IMR-90 (cell line): Measurements from ENCODE around the gene TANGO2. TPM values are rescaled to one million over a fixed set of nuclear protein-coding genes. Genes with fewer than 3 reads are reported as not detected.

Experiments used
- ATAC-seq: fragments of 200-7000 bp; cut with Tn5 transposase; 2 replicates; pipeline ENCODE4 v1.9.1; 2020; ENCODE audit warnings: low read depth, mild to moderate bottlenecking, moderate library complexity
- BruUV-seq: library from RNA; stranded (reverse); fragments of 400-500 nt; replicated peaks from 2 replicates; lab custom pipeline; 2021; lab: Mats Ljungman, UMichigan
- CTCF ChIA-PET: fragments of 300-600 bp; formaldehyde crosslinking; extraction: SDS; loops from one replicate; lab custom pipeline; 2021; ENCODE audit warnings: antibody characterized with exemption; lab: Yijun Ruan, JAX
- POLR2A ChIA-PET: fragments of 300-600 bp; sonication (Branson Sonifier 250); formaldehyde crosslinking; loops from one replicate; lab custom pipeline; 2022; ENCODE audit warnings: antibody characterized with exemption; ENCODE audit not compliant: unreplicated experiment; lab: Charles Lee
- DNase-seq: peaks from one replicate; pipeline ENCODE4 v3.0.0; 2013
- H2AFZ ChIP-seq: replicated peaks from 2 replicates; pipeline ENCODE3; 2013; ENCODE audit warnings: low read length, mild to moderate bottlenecking; ENCODE audit not compliant: poor library complexity
- H2AK5ac ChIP-seq: 2 replicates; pipeline ENCODE4 v1.6.1; 2013; ENCODE audit warnings: low read depth, low read length, inconsistent platforms
- H2AK9ac ChIP-seq: replicated peaks from 2 replicates; pipeline ENCODE3; 2013; ENCODE audit warnings: mild to moderate bottlenecking, low read depth, low read length, moderate library complexity; ENCODE audit not compliant: poor library complexity
- H2BK120ac ChIP-seq: 2 replicates; pipeline ENCODE4 v1.6.1; 2013; ENCODE audit warnings: low read depth, low read length, inconsistent platforms
- H2BK15ac ChIP-seq: 3 replicates; pipeline ENCODE4 v1.6.1; 2013; ENCODE audit warnings: low read depth, low read length, inconsistent platforms
- H2BK20ac ChIP-seq: 2 replicates; pipeline ENCODE4 v1.6.1; 2013; ENCODE audit warnings: low read depth, mild to moderate bottlenecking, inconsistent platforms, low read length, moderate library complexity
- H2BK5ac ChIP-seq: 2 replicates; pipeline ENCODE4 v1.6.1; 2013; ENCODE audit warnings: mild to moderate bottlenecking, low read depth, low read length, inconsistent platforms; ENCODE audit not compliant: poor library complexity, severe bottlenecking
- H3K14ac ChIP-seq: replicated peaks from 2 replicates; pipeline ENCODE4 v1.6.1; 2013; ENCODE audit warnings: low read depth, low read length, inconsistent platforms
- H3K18ac ChIP-seq: 2 replicates; pipeline ENCODE4 v1.6.1; 2013; ENCODE audit warnings: low read depth, low read length, control low read depth
- H3K23ac ChIP-seq: 2 replicates; pipeline ENCODE4 v1.6.1; 2013; ENCODE audit warnings: low read depth, low read length, inconsistent platforms
- H3K27ac ChIP-seq: 2 replicates; pipeline ENCODE4 v1.5.1; 2013; ENCODE audit warnings: mild to moderate bottlenecking, control low read depth, low read length; ENCODE audit not compliant: insufficient read depth
- H3K27me3 ChIP-seq: 2 replicates; pipeline ENCODE4 v1.6.1; 2013; ENCODE audit warnings: low read length; ENCODE audit not compliant: control insufficient read depth, insufficient read depth
- H3K36me3 ChIP-seq: 2 replicates; pipeline ENCODE4 v1.6.1; 2013; ENCODE audit warnings: low read length, mixed read lengths; ENCODE audit not compliant: control insufficient read depth, insufficient read depth
- H3K4ac ChIP-seq: 2 replicates; pipeline ENCODE4 v1.6.1; 2013; ENCODE audit warnings: low read depth, low read length, inconsistent platforms
- H3K4me1 ChIP-seq: 2 replicates; pipeline ENCODE4 v1.6.1; 2013; ENCODE audit warnings: low read length, mixed read lengths; ENCODE audit not compliant: control insufficient read depth, insufficient read depth
- H3K4me2 ChIP-seq: 2 replicates; pipeline ENCODE4 v1.6.1; 2013; ENCODE audit warnings: low read depth, mild to moderate bottlenecking, control low read depth, low read length, moderate library complexity
- H3K4me3 ChIP-seq: 2 replicates; pipeline ENCODE4 v1.5.1; 2013; ENCODE audit warnings: low read depth, mild to moderate bottlenecking, control low read depth, low read length, moderate library complexity; ENCODE audit not compliant: insufficient read depth
- H3K56ac ChIP-seq: 2 replicates; pipeline ENCODE4 v1.6.1; 2013; ENCODE audit warnings: low read length, inconsistent platforms; ENCODE audit not compliant: insufficient read depth; ENCODE audit errors: extremely low read depth
- H3K79me1 ChIP-seq, 2 experiments: 2 replicates each; pipeline ENCODE4 v1.6.1; 2013; ENCODE audit warnings: low read length in 2 of 2, inconsistent platforms in 1 of 2, low read depth in 1 of 2
- H3K9ac ChIP-seq: 2 replicates; pipeline ENCODE4 v1.6.1; 2013; ENCODE audit warnings: low read depth, low read length, control low read depth
- H3K9me1 ChIP-seq: 2 replicates; pipeline ENCODE4 v1.6.1; 2013; ENCODE audit warnings: low read length, inconsistent platforms; ENCODE audit not compliant: insufficient read depth
- H3K9me3 ChIP-seq: 2 replicates; pipeline ENCODE4 v1.6.1; 2013; ENCODE audit warnings: low read length; ENCODE audit not compliant: control insufficient read depth, insufficient read depth
- H4K20me1 ChIP-seq: 2 replicates; pipeline ENCODE4 v1.6.1; 2013; ENCODE audit warnings: low read length, inconsistent platforms; ENCODE audit not compliant: insufficient read depth
- H4K5ac ChIP-seq: 2 replicates; pipeline ENCODE4 v1.6.1; 2013; ENCODE audit warnings: mild to moderate bottlenecking, low read depth, low read length, control low read depth
- H4K8ac ChIP-seq, 2 experiments: 2 replicates each; pipeline ENCODE4 v1.6.1; 2013; ENCODE audit warnings: low read depth in 2 of 2, low read length in 2 of 2, control low read depth in 1 of 2, inconsistent platforms in 1 of 2
- H4K91ac ChIP-seq: 2 replicates; pipeline ENCODE4 v1.6.1; 2013; ENCODE audit warnings: low read depth, low read length, inconsistent platforms; ENCODE audit not compliant: insufficient read depth
- CEBPB ChIP-seq: IDR thresholded peaks from 2 replicates; pipeline ENCODE4 v1.6.1; 2012; ENCODE audit warnings: low read depth, low read length, improper control_type of control experiment
- CTCF ChIP-seq: conservative IDR thresholded peaks from 2 replicates; pipeline ENCODE4 v1.5.1; 2012; ENCODE audit warnings: mild to moderate bottlenecking, low read depth, low read length, improper control_type of control experiment
- FOS ChIP-seq: fragments of 150-350 bp; IDR thresholded peaks from 2 replicates; pipeline ENCODE4 v1.6.1; 2016; ENCODE audit warnings: low read depth, low read length
- MXI1 ChIP-seq: IDR thresholded peaks from 2 replicates; pipeline ENCODE4 v1.6.1; 2012; ENCODE audit warnings: low read depth, mild to moderate bottlenecking, low read length, moderate library complexity, borderline replicate concordance
- POLR2A ChIP-seq: IDR thresholded peaks from 2 replicates; pipeline ENCODE4 v1.6.1; 2012; ENCODE audit warnings: mild to moderate bottlenecking, low read depth, low read length
- RAD21 ChIP-seq: IDR thresholded peaks from 2 replicates; pipeline ENCODE4 v1.6.1; 2012; ENCODE audit warnings: low read length, improper control_type of control experiment
- SMC3 ChIP-seq: fragments of 150-350 bp; IDR thresholded peaks from 2 replicates; pipeline ENCODE4 v1.6.1; 2016; ENCODE audit warnings: low read depth, mild to moderate bottlenecking, antibody characterized with exemption, low read length, moderate library complexity
- USF2 ChIP-seq: fragments of 150-350 bp; IDR thresholded peaks from 2 replicates; pipeline ENCODE4 v1.6.1; 2017; ENCODE audit warnings: mild to moderate bottlenecking, antibody characterized with exemption, low read length, low read depth
- WGBS, 2 experiments: methylation state at CpG; one replicate each; pipeline versions ENCODE4 v1.1.5 to v1.1.7; 2013; ENCODE audit warnings: missing lambda C conversion rate in 2 of 2; ENCODE audit not compliant: insufficient read length in 1 of 2; ENCODE audit errors: extremely low coverage in 2 of 2; 5-methylcytosine and 5-hydroxymethylcytosine counted together
- dilution Hi-C: fragments of 300-500 bp; cut with HindIII; formaldehyde crosslinking; loops from one replicate; pipeline ENCODE4 v1.14.3; 2018; ENCODE audit warnings: low sequenced_read_pairs; ENCODE audit not compliant: unreplicated experiment
- in situ Hi-C: fragments of 300-500 bp; cut with MboI; formaldehyde crosslinking; loops from 3 replicates; pipeline ENCODE4 v1.14.3; 2019; ENCODE audit warnings: low sequenced_read_pairs, inconsistent platforms, mixed read lengths
- intact Hi-C: fragments of 100-400 bp; cut with micrococcal nuclease; formaldehyde crosslinking; loops from 2 replicates; pipeline ENCODE4 v1.10.0; 2022
- polyA plus RNA-seq, 3 experiments: library from polyadenylated mRNA; depleted of rRNA; stranded (reverse); fragments of >200 nt; gene quantifications; 2 replicates each; pipeline ENCODE4 v1.2.3, GENCODE V29; 2012; ENCODE audit warnings: low replicate concordance in 1 of 3
- total RNA-seq: library from RNA; depleted of rRNA; stranded (reverse); fragments of >200 nt; gene quantifications from 2 replicates; pipeline ENCODE4 v1.2.3, GENCODE V29; 2012

Gene TANGO2
- total and polyA plus RNA-seq, 2 of the 4 experiments (the other 2 are of a cell fraction), result 45.1 to 75.1 TPM

GRCh38 chr22:20063271-20064139 lies 42.6 kb downstream of the TANGO2 start:
- no peak for ATAC-seq
- POLR2A ChIA-PET, result no interaction called here
- no peak overlapping the region for H3K4ac ChIP-seq

More at GRCh38 chr22:20063271-20064139, 42.6 kb downstream of the TANGO2 start:
- H3K4me3 ChIP-seq, result no peak overlapping the region
- no peak for DNase-seq
- peaks cover 32% of the 10 kb centered on the region for H3K36me3 ChIP-seq
- TF ChIP-seq RAD21, result no peak
- no peak for TF ChIP-seq POLR2A
- TF ChIP-seq USF2, result no peak
- TF ChIP-seq CEBPB, result no peak
- no peak for TF ChIP-seq FOS
- TF ChIP-seq MXI1, result no peak
- TF ChIP-seq CTCF, result no peak
- no peak for TF ChIP-seq SMC3
- H2AFZ ChIP-seq, result no peak overlapping the region
- H3K4me1 ChIP-seq, result no peaks in the 10 kb centered on the region
- no peak overlapping the region for H4K91ac ChIP-seq
- CTCF ChIA-PET, result no interaction called here
- H3K9ac ChIP-seq, result no peak overlapping the region
- no peak overlapping the region for H3K23ac ChIP-seq
- peaks cover 6% of the 10 kb centered on the region for H3K9me1 ChIP-seq
- no peak overlapping the region for H3K4me2 ChIP-seq
- H3K27me3 ChIP-seq, result no peaks in the 10 kb centered on the region
- dilution Hi-C loops, result no loop called here
- H3K56ac ChIP-seq, result no peak overlapping the region
- no peak overlapping the region for H2AK5ac ChIP-seq
- BruUV-seq, result no TSS peak
- intact Hi-C loops, result no loop called here
- H3K79me1 ChIP-seq, result peaks cover 5 to 8% of the 10 kb centered on the region in 2 experiments; a peak in 1 of 4 replicates
- H3K9me3 ChIP-seq, result no peaks in the 10 kb centered on the region
- H2AK9ac ChIP-seq, result no peak overlapping the region
- H2BK5ac ChIP-seq, result no peak overlapping the region
- no peak overlapping the region for H3K14ac ChIP-seq
- WGBS, 2 experiments, result 100% methylated on average over 3 of the region's 27 CpGs; no CpG with 5 or more reads in 1 of the 2 experiments
- in situ Hi-C loops, result no loop called here
- H4K20me1 ChIP-seq, result no peaks in the 10 kb centered on the region; the same call in 1 of the 2 replicates
- no peak overlapping the region for H2BK120ac ChIP-seq
- H3K27ac ChIP-seq, result no peak overlapping the region
- H4K5ac ChIP-seq, result no peak overlapping the region
- no peak overlapping the region for H2BK20ac ChIP-seq
- H2BK15ac ChIP-seq, result no peak overlapping the region
- H4K8ac ChIP-seq, result no peak overlapping the region
- H3K18ac ChIP-seq, result no peak overlapping the region
